ENCODE results near the gene MRPS27.

Gene MRPS27

GRCh38 chr5:72346398-72346797 is 26.4 kb upstream of the MRPS27 start:
- Histone ChIP-seq H3K27ac (replicated peaks; ENCODE audit: low read length) (no peak overlapping the region), H2AK5ac (ENCODE audit: low read depth, low read length) (no peak overlapping the region), H3K79me1 (ENCODE audit: low read depth, low read length) (no peaks in the 10 kb centered on the region), H2BK5ac (ENCODE audit: low read length) (no peak overlapping the region), H3K4me1 (ENCODE audit: control insufficient read depth in 2 of 2, insufficient read depth in 1 of 2, low read depth in 1 of 2, low read length in 2 of 2) (no peaks in the 10 kb centered on the region), H4K91ac (ENCODE audit: low read depth, low read length, poor library complexity) (no peak overlapping the region), H3K14ac (ENCODE audit: low read length) (no peak overlapping the region), H3K4ac (ENCODE audit: low read length) (no peak overlapping the region), H4K8ac (ENCODE audit: low read depth, low read length) (no peak overlapping the region), H3K4me2 (ENCODE audit: insufficient read depth, low read length, poor library complexity, severe bottlenecking) (no peak overlapping the region), H3K23ac (ENCODE audit: low read depth, low read length, poor library complexity) (no peak overlapping the region), H2BK12ac (ENCODE audit: low read length) (no peak overlapping the region), H3K4me3 (ENCODE audit: low read length in 2 of 2) (no peak overlapping the region), H2AFZ (ENCODE audit: low read length) (no peak overlapping the region), H3K9me3 (replicated peaks in 1 of 2; ENCODE audit: control insufficient read depth in 2 of 2, insufficient read depth in 1 of 2, low read depth in 1 of 2, low read length in 2 of 2) (no peaks in the 10 kb centered on the region), H3K36me3 (replicated peaks in 1 of 2; ENCODE audit: control insufficient read depth in 2 of 2, insufficient read depth in 2 of 2, low read length in 2 of 2) (peaks cover 5 to 55% of the 10 kb centered on the region in 2 donors), H3K9ac (ENCODE audit: low read depth, low read length, poor library complexity) (no peak overlapping the region), H2BK120ac (ENCODE audit: low read depth, low read length) (no peak overlapping the region), H3K27me3 (ENCODE audit: control insufficient read depth in 3 of 3, insufficient read depth in 3 of 3, low read depth in 1 of 3, low read length in 3 of 3) (no peaks in the 10 kb centered on the region), H3K18ac (ENCODE audit: low read length) (no peak overlapping the region), H2BK15ac (ENCODE audit: low read length) (no peak overlapping the region)
- DNase-seq (ENCODE audit: low spot score) = no peak
- WGBS, 2 donors (ENCODE audit: extremely low coverage in 2 of 2, insufficient read length in 2 of 2, insufficient replicate concordance in 1 of 2) = no CpG with 5 or more reads among the region's 2 CpGs

DNA sequence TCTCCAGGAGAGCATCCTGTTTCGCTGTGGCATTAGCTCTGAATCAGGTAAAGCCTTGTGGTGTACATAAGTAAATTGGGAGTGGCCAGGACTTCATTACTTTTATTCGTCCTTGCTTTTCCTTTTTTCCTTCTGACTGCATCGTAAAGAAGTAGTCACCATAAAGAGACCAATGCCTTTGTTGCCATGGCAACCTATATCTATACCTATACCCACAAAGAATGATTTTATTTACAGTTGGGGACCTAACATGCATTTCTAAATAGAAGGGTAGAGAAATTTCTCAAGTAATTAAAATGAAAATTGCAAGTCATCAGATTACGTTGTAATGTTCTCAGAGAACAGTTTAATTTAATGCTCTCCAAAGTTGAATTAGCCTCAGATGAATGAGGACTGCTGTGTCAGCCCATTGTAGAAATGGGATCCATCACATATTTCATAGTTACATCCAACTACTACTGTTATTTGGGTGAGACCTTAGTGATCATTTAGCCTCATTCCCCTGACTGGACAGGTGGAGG is 18.7 kb upstream of the MRPS27 start:
- no peak overlapping the region for H4K8ac ChIP-seq (ENCODE audit: low read depth, low read length)
- no peak overlapping the region for H2BK120ac ChIP-seq (ENCODE audit: low read depth, low read length)
- no peaks in the 10 kb centered on the region for H3K9me3 ChIP-seq (replicated peaks in 1 of 2; ENCODE audit: control insufficient read depth in 2 of 2, insufficient read depth in 1 of 2, low read depth in 1 of 2, low read length in 2 of 2)
- H2AK5ac ChIP-seq (ENCODE audit: low read depth, low read length) = no peak overlapping the region
- no peak overlapping the region for H3K9ac ChIP-seq (ENCODE audit: low read depth, low read length, poor library complexity)
- H2BK15ac ChIP-seq (ENCODE audit: low read length) = no peak overlapping the region
- H2AFZ ChIP-seq (ENCODE audit: low read length) = no peak overlapping the region
- H3K36me3 ChIP-seq (replicated peaks in 1 of 2; ENCODE audit: control insufficient read depth in 2 of 2, insufficient read depth in 2 of 2, low read length in 2 of 2) = peaks cover 9 to 82% of the 10 kb centered on the region in 2 donors
- H3K4me2 ChIP-seq (ENCODE audit: insufficient read depth, low read length, poor library complexity, severe bottlenecking) = no peak overlapping the region
- no peak overlapping the region for H3K4ac ChIP-seq (ENCODE audit: low read length)
- no peak for DNase-seq (ENCODE audit: low spot score)
- no peak overlapping the region for H2BK5ac ChIP-seq (ENCODE audit: low read length)
- no peak overlapping the region for H2BK12ac ChIP-seq (ENCODE audit: low read length)
- H3K79me1 ChIP-seq (ENCODE audit: low read depth, low read length) = no peaks in the 10 kb centered on the region
- no peak overlapping the region for H3K14ac ChIP-seq (ENCODE audit: low read length)
- H3K23ac ChIP-seq (ENCODE audit: low read depth, low read length, poor library complexity) = no peak overlapping the region
- no peak overlapping the region for H3K27ac ChIP-seq (replicated peaks; ENCODE audit: low read length)
- WGBS, 2 donors (ENCODE audit: extremely low coverage in 2 of 2, insufficient read length in 2 of 2, insufficient replicate concordance in 1 of 2) = no CpG with 5 or more reads among the region's 4 CpGs
- H4K91ac ChIP-seq (ENCODE audit: low read depth, low read length, poor library complexity) = no peak overlapping the region
- no peaks in the 10 kb centered on the region for H3K4me1 ChIP-seq (ENCODE audit: control insufficient read depth in 2 of 2, insufficient read depth in 1 of 2, low read depth in 1 of 2, low read length in 2 of 2)
- no peak overlapping the region for H3K18ac ChIP-seq (ENCODE audit: low read length)
- H3K4me3 ChIP-seq (ENCODE audit: low read length in 2 of 2) = no peak overlapping the region
- H3K27me3 ChIP-seq (ENCODE audit: control insufficient read depth in 3 of 3, insufficient read depth in 3 of 3, low read depth in 1 of 3, low read length in 3 of 3) = no peaks in the 10 kb centered on the region

- H3K4me3 ChIP-seq (ENCODE audit: low read length in 2 of 2) = no peak overlapping the region
- H3K4me2 ChIP-seq (ENCODE audit: insufficient read depth, low read length, poor library complexity, severe bottlenecking) = no peak overlapping the region
- H3K36me3 ChIP-seq (replicated peaks in 1 of 2; ENCODE audit: control insufficient read depth in 2 of 2, insufficient read depth in 2 of 2, low read length in 2 of 2) = peaks cover 6 to 81% of the 10 kb centered on the region in 2 donors
- H3K9ac ChIP-seq (ENCODE audit: low read depth, low read length, poor library complexity) = no peak overlapping the region
- no peak overlapping the region for H3K27ac ChIP-seq (replicated peaks; ENCODE audit: low read length)
- no peak overlapping the region for H4K8ac ChIP-seq (ENCODE audit: low read depth, low read length)
- no peak overlapping the region for H2BK120ac ChIP-seq (ENCODE audit: low read depth, low read length)
- no peaks in the 10 kb centered on the region for H3K79me1 ChIP-seq (ENCODE audit: low read depth, low read length)
- no peak overlapping the region for H3K14ac ChIP-seq (ENCODE audit: low read length)
- no peaks in the 10 kb centered on the region for H3K27me3 ChIP-seq (ENCODE audit: control insufficient read depth in 3 of 3, insufficient read depth in 3 of 3, low read depth in 1 of 3, low read length in 3 of 3)
- H2BK15ac ChIP-seq (ENCODE audit: low read length) = no peak overlapping the region
- H2BK5ac ChIP-seq (ENCODE audit: low read length) = no peak overlapping the region
- H4K91ac ChIP-seq (ENCODE audit: low read depth, low read length, poor library complexity) = no peak overlapping the region
- WGBS, 2 donors (ENCODE audit: extremely low coverage in 2 of 2, insufficient read length in 2 of 2, insufficient replicate concordance in 1 of 2) = no CpG with 5 or more reads among the region's 1 CpG
- no peaks in the 10 kb centered on the region for H3K9me3 ChIP-seq (replicated peaks in 1 of 2; ENCODE audit: control insufficient read depth in 2 of 2, insufficient read depth in 1 of 2, low read depth in 1 of 2, low read length in 2 of 2)
- H3K4me1 ChIP-seq (ENCODE audit: control insufficient read depth in 2 of 2, insufficient read depth in 1 of 2, low read depth in 1 of 2, low read length in 2 of 2) = no peaks in the 10 kb centered on the region
- H2AK5ac ChIP-seq (ENCODE audit: low read depth, low read length) = no peak overlapping the region
- no peak overlapping the region for H3K18ac ChIP-seq (ENCODE audit: low read length)
- no peak overlapping the region for H3K23ac ChIP-seq (ENCODE audit: low read depth, low read length, poor library complexity)
- H3K4ac ChIP-seq (ENCODE audit: low read length) = no peak overlapping the region
- no peak overlapping the region for H2BK12ac ChIP-seq (ENCODE audit: low read length)
- no peak for DNase-seq (ENCODE audit: low spot score)
- H2AFZ ChIP-seq (ENCODE audit: low read length) = no peak overlapping the region
Observed at GRCh38 chr5:72337159-72337558, 17.1 kb upstream of the MRPS27 start.

DNA sequence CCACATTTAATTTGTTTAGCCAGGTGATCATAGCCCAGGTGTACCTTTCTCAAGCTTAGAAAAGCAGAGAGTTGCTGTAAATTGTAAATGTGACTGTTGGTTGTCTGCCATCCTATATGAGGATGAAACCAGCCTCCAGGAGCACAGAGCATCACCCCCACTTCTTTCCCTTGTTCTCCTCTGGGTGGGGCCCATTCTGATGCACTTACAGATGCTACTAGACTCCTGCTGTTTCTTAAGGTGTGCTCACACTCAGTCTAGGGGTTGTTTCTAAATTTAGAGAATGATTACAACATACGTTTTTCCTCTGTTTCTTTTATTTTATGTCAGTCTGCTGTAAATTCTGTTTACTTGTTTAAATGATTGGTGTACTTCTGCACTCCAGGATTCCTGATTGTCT is 10.7 kb upstream of the MRPS27 start:
- H2BK15ac ChIP-seq (ENCODE audit: low read length) = no peak overlapping the region
- H3K9me3 ChIP-seq (replicated peaks in 1 of 2; ENCODE audit: control insufficient read depth in 2 of 2, insufficient read depth in 1 of 2, low read depth in 1 of 2, low read length in 2 of 2) = no peaks in the 10 kb centered on the region
- no peak overlapping the region for H3K4me2 ChIP-seq (ENCODE audit: insufficient read depth, low read length, poor library complexity, severe bottlenecking)
- H3K27me3 ChIP-seq (ENCODE audit: control insufficient read depth in 3 of 3, insufficient read depth in 3 of 3, low read depth in 1 of 3, low read length in 3 of 3) = no peaks in the 10 kb centered on the region
- no peak overlapping the region for H3K23ac ChIP-seq (ENCODE audit: low read depth, low read length, poor library complexity)
- no peak overlapping the region for H4K91ac ChIP-seq (ENCODE audit: low read depth, low read length, poor library complexity)
- H3K4ac ChIP-seq (ENCODE audit: low read length) = no peak overlapping the region
- H2BK12ac ChIP-seq (ENCODE audit: low read length) = no peak overlapping the region
- H2AK5ac ChIP-seq (ENCODE audit: low read depth, low read length) = no peak overlapping the region
- H2BK120ac ChIP-seq (ENCODE audit: low read depth, low read length) = no peak overlapping the region
- H3K14ac ChIP-seq (ENCODE audit: low read length) = no peak overlapping the region
- no peak overlapping the region for H3K9ac ChIP-seq (ENCODE audit: low read depth, low read length, poor library complexity)
- H3K36me3 ChIP-seq (replicated peaks in 1 of 2; ENCODE audit: control insufficient read depth in 2 of 2, insufficient read depth in 2 of 2, low read length in 2 of 2) = peaks cover 0 to 90% of the 10 kb centered on the region in 2 donors
- no peak for DNase-seq (ENCODE audit: low spot score)
- no CpG with 5 or more reads among the region's 1 CpG for WGBS, 2 donors (ENCODE audit: extremely low coverage in 2 of 2, insufficient read length in 2 of 2, insufficient replicate concordance in 1 of 2)
- H3K27ac ChIP-seq (replicated peaks; ENCODE audit: low read length) = no peak overlapping the region
- H4K8ac ChIP-seq (ENCODE audit: low read depth, low read length) = no peak overlapping the region
- no peak overlapping the region for H2BK5ac ChIP-seq (ENCODE audit: low read length)
- H3K79me1 ChIP-seq (ENCODE audit: low read depth, low read length) = no peaks in the 10 kb centered on the region
- H3K18ac ChIP-seq (ENCODE audit: low read length) = no peak overlapping the region
- H3K4me3 ChIP-seq (ENCODE audit: low read length in 2 of 2) = no peak overlapping the region
- H3K4me1 ChIP-seq (ENCODE audit: control insufficient read depth in 2 of 2, insufficient read depth in 1 of 2, low read depth in 1 of 2, low read length in 2 of 2) = no peaks in the 10 kb centered on the region
- H2AFZ ChIP-seq (ENCODE audit: low read length) = no peak overlapping the region
